DOHH2 (cell line): ENCODE data around the gene PLCE1.

ENCODE experiments used
- H3F3A ChIP-seq: fragments of 200-600 bp; sonication (generic), shearing (Covaris generic); 2 replicates; pipeline ENCODE4 v1.6.0; 2016; ENCODE audit warnings: antibody characterized with exemption, mild to moderate bottlenecking; ENCODE audit not compliant: control insufficient read depth, insufficient read depth
- H3K27ac ChIP-seq: fragments of 200-600 bp; sonication (generic); 2 replicates; pipeline ENCODE4 v1.5.1; 2014; ENCODE audit warnings: low read depth, mild to moderate bottlenecking, low read length, moderate library complexity
- H3K27me3 ChIP-seq: fragments of 200-600 bp; sonication (generic); 2 replicates; pipeline ENCODE4 v1.6.1; 2014; ENCODE audit warnings: mild to moderate bottlenecking, low read length, mixed read lengths; ENCODE audit not compliant: control insufficient read depth
- H3K36me3 ChIP-seq: fragments of 200-600 bp; sonication (generic); 2 replicates; pipeline ENCODE4 v1.6.1; 2014; ENCODE audit warnings: mild to moderate bottlenecking, low read length, moderate library complexity, mixed read lengths; ENCODE audit not compliant: control insufficient read depth
- H3K4me1 ChIP-seq: fragments of 200-600 bp; sonication (generic); 2 replicates; pipeline ENCODE4 v1.6.1; 2014; ENCODE audit warnings: mild to moderate bottlenecking, low read length, mixed read lengths; ENCODE audit not compliant: control insufficient read depth
- H3K4me2 ChIP-seq: fragments of 200-600 bp; sonication (generic); 2 replicates; pipeline ENCODE4 v1.6.0; 2014; ENCODE audit warnings: mild to moderate bottlenecking, low read length, moderate library complexity
- H3K4me3 ChIP-seq: fragments of 200-600 bp; sonication (generic); 2 replicates; pipeline ENCODE4 v1.5.1; 2014; ENCODE audit warnings: mild to moderate bottlenecking, low read length, mixed read lengths
- H3K79me2 ChIP-seq: fragments of 200-600 bp; sonication (generic); 2 replicates; pipeline ENCODE4 v1.6.1; 2014; ENCODE audit warnings: mild to moderate bottlenecking, low read length, mixed read lengths; ENCODE audit not compliant: control insufficient read depth
- H3K9me2 ChIP-seq: fragments of 200-600 bp; sonication (generic); replicated peaks from 2 replicates; pipeline ENCODE4 v1.6.1; 2014; ENCODE audit warnings: mild to moderate bottlenecking, low read length, mixed read lengths; ENCODE audit not compliant: control insufficient read depth
- H3K9me3 ChIP-seq: fragments of 200-600 bp; sonication (generic); 2 replicates; pipeline ENCODE4 v1.6.1; 2014; ENCODE audit warnings: antibody characterized with exemption, low read length, mixed read lengths; ENCODE audit not compliant: control insufficient read depth, insufficient read depth
- H4K20me1 ChIP-seq: fragments of 200-600 bp; sonication (generic); 2 replicates; pipeline ENCODE4 v1.6.0; 2014; ENCODE audit warnings: low read depth, mild to moderate bottlenecking, antibody characterized with exemption, low read length, moderate library complexity; ENCODE audit not compliant: control insufficient read depth, insufficient read depth
- CTCF ChIP-seq: fragments of 200-600 bp; sonication (generic); IDR thresholded peaks from one replicate; pipeline ENCODE4 v1.5.1; 2014; ENCODE audit warnings: antibody characterized with exemption, mild to moderate bottlenecking, low read depth, low read length; ENCODE audit not compliant: poor library complexity, severe bottlenecking
- EZH2phosphoT487 ChIP-seq: fragments of 200-600 bp; sonication (generic); IDR thresholded peaks from 2 replicates; pipeline ENCODE4 v1.6.1; 2017; ENCODE audit warnings: borderline replicate concordance, mild to moderate bottlenecking, antibody characterized with exemption, low read length, moderate library complexity, mixed read lengths

PLCE1 gene

GRCh38 chr10:94014304-94014703 lies 20.6 kb downstream of the PLCE1 start:
- Histone ChIP-seq H3K27ac (no peak overlapping the region), H3K4me1 (no peaks in the 10 kb centered on the region), H3F3A (no peaks in the 10 kb centered on the region), H3K4me2 (no peak overlapping the region), H3K9me3 (no peaks in the 10 kb centered on the region), H4K20me1 (no peaks in the 10 kb centered on the region), H3K9me2 (no peaks in the 10 kb centered on the region), H3K4me3 (no peak overlapping the region), H3K79me2 (no peaks in the 10 kb centered on the region), H3K36me3 (no peaks in the 10 kb centered on the region), H3K27me3 (no peaks in the 10 kb centered on the region)
- TF ChIP-seq EZH2phosphoT487, result no peak
- no peak for TF ChIP-seq CTCF

- no peaks in the 10 kb centered on the region for H3F3A ChIP-seq
- no peaks in the 10 kb centered on the region for H3K9me3 ChIP-seq
- no peak overlapping the region for H3K4me2 ChIP-seq
- no peak overlapping the region for H3K27ac ChIP-seq
- H3K79me2 ChIP-seq, result no peaks in the 10 kb centered on the region
- no peaks in the 10 kb centered on the region for H3K9me2 ChIP-seq
- no peaks in the 10 kb centered on the region for H3K36me3 ChIP-seq
- H3K4me3 ChIP-seq, result no peak overlapping the region
- TF ChIP-seq EZH2phosphoT487 (no peak), CTCF (no peak)
- H3K4me1 ChIP-seq, result no peaks in the 10 kb centered on the region
- H3K27me3 ChIP-seq, result no peaks in the 10 kb centered on the region
- H4K20me1 ChIP-seq, result no peaks in the 10 kb centered on the region
Measured at GRCh38 chr10:94016727-94017714, 23.3 kb downstream of the PLCE1 start.

GRCh38 chr10:94018107-94018506 lies 24.4 kb downstream of the PLCE1 start:
- Histone ChIP-seq H3K4me1 (no peaks in the 10 kb centered on the region), H3K4me3 (no peak overlapping the region), H3K9me2 (no peaks in the 10 kb centered on the region), H3K79me2 (no peaks in the 10 kb centered on the region), H3K36me3 (no peaks in the 10 kb centered on the region), H3F3A (no peaks in the 10 kb centered on the region), H4K20me1 (no peaks in the 10 kb centered on the region), H3K27ac (no peak overlapping the region), H3K27me3 (no peaks in the 10 kb centered on the region), H3K9me3 (no peaks in the 10 kb centered on the region), H3K4me2 (no peak overlapping the region)
- no peak for TF ChIP-seq CTCF
